Ectodermal cell (in vitro differentiated cells): Measurements from ENCODE around the gene MATN1.

Experiments used
- H3K27ac ChIP-seq: 2 replicates; pipeline ENCODE4 v1.7.0; 2013; ENCODE audit warnings: mild to moderate bottlenecking, low read depth, low read length; ENCODE audit not compliant: insufficient read depth, poor library complexity, severe bottlenecking
- H3K27me3 ChIP-seq: 2 replicates; pipeline ENCODE4 v1.7.0; 2013; ENCODE audit warnings: mild to moderate bottlenecking, low read length; ENCODE audit not compliant: insufficient read depth, control insufficient read depth, poor library complexity, severe bottlenecking
- H3K36me3 ChIP-seq: one replicate; pipeline ENCODE4 v1.7.0; 2013; ENCODE audit warnings: low read length; ENCODE audit not compliant: control insufficient read depth, insufficient read depth
- H3K4me1 ChIP-seq: one replicate; pipeline ENCODE4 v1.7.0; 2013; ENCODE audit warnings: low read length; ENCODE audit not compliant: control insufficient read depth, insufficient read depth
- H3K4me3 ChIP-seq: 2 replicates; pipeline ENCODE4 v1.7.0; 2013; ENCODE audit warnings: low read depth, low read length, control low read depth; ENCODE audit not compliant: insufficient read depth
- H3K9me3 ChIP-seq: 2 replicates; pipeline ENCODE4 v1.7.0; 2013; ENCODE audit warnings: mild to moderate bottlenecking, low read length, moderate library complexity; ENCODE audit not compliant: control insufficient read depth
- WGBS, 2 experiments: methylation state at CpG; one replicate each; pipeline ENCODE4 v1.1.7; 2013; ENCODE audit warnings: missing lambda C conversion rate in 2 of 2; 5-methylcytosine and 5-hydroxymethylcytosine counted together

Gene MATN1

GRCh38 chr1:30750731-30751291, 27.4 kb upstream of the MATN1 start:
- Histone ChIP-seq H3K4me3 (no peak overlapping the region), H3K27ac (no peak overlapping the region), H3K9me3 (no peaks in the 10 kb centered on the region), H3K4me1 (peaks cover 7% of the 10 kb centered on the region), H3K27me3 (no peaks in the 10 kb centered on the region), H3K36me3 (no peaks in the 10 kb centered on the region)
- WGBS, 2 experiments, result 91 to 93% methylated on average over 10 of the region's 10 CpGs

- 91 to 93% methylated on average over 22 to 23 of the region's 23 CpGs for WGBS, 2 experiments
Observed at GRCh38 chr1:30749691-30750583, 26.6 kb upstream of the MATN1 start.

GRCh38 chr1:30748699-30749401, 25.5 kb upstream of the MATN1 start:
- H3K9me3 ChIP-seq, result no peaks in the 10 kb centered on the region
- no peak overlapping the region for H3K27ac ChIP-seq
- no peak overlapping the region for H3K4me3 ChIP-seq
- WGBS, 2 experiments, result 84 to 88% methylated on average over 16 of the region's 16 CpGs
- H3K4me1 ChIP-seq, result peaks cover 7% of the 10 kb centered on the region
- no peaks in the 10 kb centered on the region for H3K36me3 ChIP-seq
- H3K27me3 ChIP-seq, result no peaks in the 10 kb centered on the region

More at GRCh38 chr1:30749691-30750583, 26.6 kb upstream of the MATN1 start:
- Histone ChIP-seq H3K9me3 (no peaks in the 10 kb centered on the region), H3K27me3 (no peaks in the 10 kb centered on the region), H3K4me1 (peaks cover 7% of the 10 kb centered on the region), H3K27ac (no peak overlapping the region), H3K4me3 (no peak overlapping the region), H3K36me3 (no peaks in the 10 kb centered on the region)

- H3K27me3 ChIP-seq, result no peaks in the 10 kb centered on the region
- H3K36me3 ChIP-seq, result no peaks in the 10 kb centered on the region
- WGBS, 2 experiments, result 87 to 90% methylated on average over 9 of the region's 9 CpGs
- no peak overlapping the region for H3K4me3 ChIP-seq
- H3K9me3 ChIP-seq, result no peaks in the 10 kb centered on the region
- no peak overlapping the region for H3K27ac ChIP-seq
- peaks cover 7% of the 10 kb centered on the region for H3K4me1 ChIP-seq
Observed at GRCh38 chr1:30748098-30748698, 24.8 kb upstream of the MATN1 start.

GRCh38 chr1:30747033-30748008, 23.9 kb upstream of the MATN1 start:
- 93 to 94% methylated on average over 17 of the region's 17 CpGs for WGBS, 2 experiments
- no peaks in the 10 kb centered on the region for H3K36me3 ChIP-seq
- no peaks in the 10 kb centered on the region for H3K27me3 ChIP-seq
- no peaks in the 10 kb centered on the region for H3K9me3 ChIP-seq
- peaks cover 7% of the 10 kb centered on the region for H3K4me1 ChIP-seq
- no peak overlapping the region for H3K4me3 ChIP-seq
- no peak overlapping the region for H3K27ac ChIP-seq

GRCh38 chr1:30746212-30747032, 23.0 kb upstream of the MATN1 start:
- H3K27ac ChIP-seq, result no peak overlapping the region
- peaks cover 7% of the 10 kb centered on the region for H3K4me1 ChIP-seq
- no peaks in the 10 kb centered on the region for H3K9me3 ChIP-seq
- WGBS, 2 experiments, result 92 to 94% methylated on average over 16 of the region's 16 CpGs
- H3K4me3 ChIP-seq, result no peak overlapping the region
- no peaks in the 10 kb centered on the region for H3K36me3 ChIP-seq
- no peaks in the 10 kb centered on the region for H3K27me3 ChIP-seq

GRCh38 chr1:30745834-30746208, 22.4 kb upstream of the MATN1 start:
- peaks cover 7% of the 10 kb centered on the region for H3K4me1 ChIP-seq
- no peak overlapping the region for H3K27ac ChIP-seq
- no peaks in the 10 kb centered on the region for H3K36me3 ChIP-seq
- no peak overlapping the region for H3K4me3 ChIP-seq
- 82 to 92% methylated on average over 4 of the region's 4 CpGs for WGBS, 2 experiments
- no peaks in the 10 kb centered on the region for H3K9me3 ChIP-seq
- H3K27me3 ChIP-seq, result no peaks in the 10 kb centered on the region

GRCh38 chr1:30745156-30745833, 21.9 kb upstream of the MATN1 start:
- H3K27ac ChIP-seq, result no peak overlapping the region
- 81% methylated on average over 14 of the region's 14 CpGs for WGBS, 2 experiments

More at GRCh38 chr1:30745156-30745833, 21.9 kb upstream of the MATN1 start:
- no peak overlapping the region for H3K4me3 ChIP-seq
- H3K4me1 ChIP-seq, result peaks cover 7% of the 10 kb centered on the region
- H3K27me3 ChIP-seq, result no peaks in the 10 kb centered on the region
- no peaks in the 10 kb centered on the region for H3K9me3 ChIP-seq
- no peaks in the 10 kb centered on the region for H3K36me3 ChIP-seq
